K562 (cell line): ENCODE data around the gene PPARD. TPM values are rescaled to one million over a fixed set of nuclear protein-coding genes. Genes with fewer than 3 reads are reported as not detected.
A peak's percentile ranks its signal among the peaks of the same experiment; 100 is the strongest.
"Not testable (repeated sequence)": the region's sequence is repeated elsewhere in the genome, so short reads cannot be mapped to it uniquely, and the experiment has no call there.

Source experiments
- ATAC-seq: fragments of 200-7000 bp; cut with Tn5 transposase; 3 replicates; pipeline ENCODE4 v1.9.1; 2020; ENCODE audit warnings: moderate library complexity
- BruUV-seq: library from RNA; stranded (reverse); fragments of 400-500 nt; replicated peaks from 2 replicates; lab custom pipeline; 2021; lab: Mats Ljungman, UMichigan
- CTCF ChIA-PET: fragments of 300-600 bp; formaldehyde crosslinking; extraction: SDS; loops from one replicate; lab custom pipeline; 2021; ENCODE audit warnings: low intra/inter-chr PET ratio; lab: Yijun Ruan, JAX
- POLR2A ChIA-PET: fragments of 300-600, 350-650 bp; sonication (Branson Sonifier 250); formaldehyde crosslinking; extraction: SDS; loops from one replicate; lab custom pipeline; 2021; ENCODE audit warnings: antibody characterized with exemption, inconsistent platforms; lab: Yijun Ruan, JAX
- DNase-seq, 4 experiments: peaks; one replicate each; pipeline versions ENCODE4 v3.0.0 to v3.0.0-alpha.2; 2011 to 2018; ENCODE audit warnings: low spot score in 3 of 4, mixed read lengths in 3 of 4; ENCODE audit errors: extremely low read depth in 1 of 4
- FAIRE-seq: peaks from 2 replicates; lab custom pipeline; 2011; peaks lifted over from hg19 to GRCh38; lab: Jason Lieb, UNC
- H2AFZ ChIP-seq: 2 replicates; pipeline ENCODE4 v1.6.0; 2011; ENCODE audit warnings: low read depth, low read length, control low read depth, inconsistent platforms
- H3K27ac ChIP-seq: fragments of 200-600 bp; 3 replicates; pipeline ENCODE4 v1.8.0; 2011; ENCODE audit warnings: low read depth, mild to moderate bottlenecking, control low read depth, inconsistent platforms, low read length, moderate library complexity, mixed read lengths; ENCODE audit errors: extremely low read depth
- H3K27me3 ChIP-seq, 2 experiments: fragments of 300-600 bp in 1 of 2; 2 replicates in 1 of 2; 3 replicates in 1 of 2; pipeline versions ENCODE4 v1.6.0 to v1.8.0; 2011; ENCODE audit warnings: inconsistent platforms in 2 of 2, low read length in 2 of 2, mild to moderate bottlenecking in 1 of 2, mixed read lengths in 1 of 2, moderate library complexity in 1 of 2; ENCODE audit not compliant: control insufficient read depth in 2 of 2, insufficient read depth in 2 of 2
- H3K36me3 ChIP-seq: fragments of 300-600 bp; 3 replicates; pipeline ENCODE4 v1.8.0; 2011; ENCODE audit warnings: mild to moderate bottlenecking, low read length, inconsistent platforms; ENCODE audit not compliant: control insufficient read depth, insufficient read depth
- H3K4me1 ChIP-seq, 2 experiments: fragments of 200-600 bp in 1 of 2; replicated peaks in 1 of 2; 2 replicates in 1 of 2; 3 replicates in 1 of 2; pipeline versions ENCODE4 v1.5.1 to v1.8.0; 2011; ENCODE audit warnings: inconsistent platforms in 2 of 2, low read length in 2 of 2, mild to moderate bottlenecking in 1 of 2, mixed read lengths in 1 of 2, moderate library complexity in 1 of 2; ENCODE audit not compliant: control insufficient read depth in 2 of 2, insufficient read depth in 2 of 2
- H3K4me2 ChIP-seq: 2 replicates; pipeline ENCODE4 v1.6.1; 2011; ENCODE audit warnings: low read length, control low read depth, inconsistent platforms, mixed read lengths; ENCODE audit not compliant: insufficient read depth
- H3K4me3 ChIP-seq: fragments of 200-600 bp; sonication (generic), shearing (Covaris generic); 2 replicates; pipeline ENCODE4 v1.5.1; 2016; ENCODE audit warnings: control low read depth, inconsistent platforms
- H3K79me2 ChIP-seq: fragments of 200-600 bp; 3 replicates; pipeline ENCODE4 v1.8.0; 2011; ENCODE audit warnings: low read length, inconsistent platforms; ENCODE audit not compliant: control insufficient read depth, insufficient read depth
- H3K9ac ChIP-seq, 2 experiments: 2 replicates each; pipeline versions ENCODE4 v1.6.0 to v1.6.1; 2011; ENCODE audit warnings: low read depth in 2 of 2, low read length in 2 of 2, control low read depth in 1 of 2, inconsistent platforms in 1 of 2, mild to moderate bottlenecking in 1 of 2, mixed read lengths in 1 of 2; ENCODE audit not compliant: insufficient read depth in 1 of 2
- H3K9me1 ChIP-seq: one replicate; pipeline ENCODE4 v1.6.0; 2011; ENCODE audit warnings: inconsistent platforms, mild to moderate bottlenecking, low read length, moderate library complexity; ENCODE audit not compliant: control insufficient read depth, insufficient read depth
- H3K9me3 ChIP-seq: replicated peaks from 2 replicates; pipeline ENCODE4 v1.5.1; 2011; ENCODE audit warnings: low read depth, low read length, inconsistent platforms; ENCODE audit not compliant: control insufficient read depth, insufficient read depth
- H4K20me1 ChIP-seq: replicated peaks from 2 replicates; pipeline ENCODE4 v1.6.1; 2011; ENCODE audit warnings: low read length, inconsistent platforms, mixed read lengths; ENCODE audit not compliant: control insufficient read depth, insufficient read depth
- ESRRA ChIP-seq: fragments of 450-650 bp; IDR thresholded peaks from 2 replicates; pipeline ENCODE4 v1.6.1; 2014; ENCODE audit warnings: low read depth, mild to moderate bottlenecking, moderate library complexity, borderline replicate concordance
- MBD1 ChIP-seq: fragments of 250-450 bp; sonication (Bioruptor Pico); IDR thresholded peaks from 2 replicates; pipeline ENCODE4 v1.8.0; 2022; ENCODE audit warnings: inconsistent platforms
- ZNF121 ChIP-seq: sonication (generic); formaldehyde crosslinking; conservative IDR thresholded peaks from 2 replicates; pipeline ENCODE4 v1.8.0; 2022; ENCODE audit warnings: missing genetic modification reagents
- ZNF263 ChIP-seq: sonication (generic); formaldehyde crosslinking; IDR thresholded peaks from 2 replicates; pipeline ENCODE4 v1.8.0; 2022; ENCODE audit warnings: mild to moderate bottlenecking, missing genetic modification reagents, borderline replicate concordance
- WGBS: fragments of 100-300 bp; shearing (Covaris generic); methylation state at CpG from one replicate; pipeline ENCODE4 v1.1.6; 2016; ENCODE audit warnings: low coverage, mixed read lengths; ENCODE audit not compliant: insufficient coverage; ENCODE audit errors: missing lambda C conversion rate; 5-methylcytosine and 5-hydroxymethylcytosine counted together
- in situ Hi-C: fragments of 300-500 bp; cut with MboI; formaldehyde crosslinking; loops from 4 replicates; pipeline ENCODE4 v1.15.0; 2018; ENCODE audit warnings: inconsistent platforms, mixed read lengths
- intact Hi-C: fragments of 100-400 bp; cut with micrococcal nuclease; formaldehyde crosslinking; loops from 2 replicates; pipeline ENCODE4 v1.14.2; 2022
- polyA plus RNA-seq, 8 experiments: library from polyadenylated mRNA; depleted of rRNA in 4 of 8; stranded (reverse) in 5 of 8; unstranded in 3 of 8; fragments of >200 nt; fragmentation: Nextera tagmentation in 2 of 8; fragmentation: Illumina TruSeq in 1 of 8; extraction: Ambion mirVana in 2 of 8; extraction: Trizol in 1 of 8; gene quantifications; 2 replicates each; pipeline versions ENCODE4 v1.2.1 to v1.2.3, GENCODE V29; 2011 to 2014; ENCODE audit warnings: inconsistent platforms in 1 of 8, missing spikeins in 1 of 8
- total RNA-seq, 7 experiments: library from RNA; depleted of rRNA in 6 of 7; stranded (reverse); fragments of >200 nt in 6 of 7; fragmentation: Illumina TruSeq in 2 of 7; extraction: Trizol in 2 of 7; gene quantifications; 2 replicates each; pipeline versions ENCODE4 v1.2.1 to v1.2.3, GENCODE V29; 2011 to 2021; ENCODE audit warnings: low replicate concordance in 1 of 7

PPARD gene
- total and polyA plus RNA-seq, 9 of the 15 experiments (the other 6 are each of a cell fraction or from before 2014, with no cell fraction given): 0.14 to 13.2 (median 3.8) TPM

- H3K9me3 ChIP-seq: peaks cover 16% of the 10 kb centered on the region; the same call in 1 of the 2 replicates
- BruUV-seq, H3K9me1 ChIP-seq, in situ Hi-C loops, DNase-seq, H3K36me3 ChIP-seq, H3K9ac ChIP-seq, H2AFZ ChIP-seq, FAIRE-seq, H4K20me1 ChIP-seq, intact Hi-C loops, H3K27me3 ChIP-seq, H3K4me3 ChIP-seq, H3K79me2 ChIP-seq, ATAC-seq, H3K4me2 ChIP-seq, POLR2A ChIA-PET, CTCF ChIA-PET, H3K27ac ChIP-seq: not testable (repeated sequence)
- TF ChIP-seq ZNF121 (CRISPR knock-in tag): peak; percentile 51
- 10% methylated on average over 3 of the region's 3 CpGs for WGBS
- H3K4me1 ChIP-seq: peaks cover 0 to 13% of the 10 kb centered on the region in 2 experiments; a peak in 2 of 5 replicates
Observed at GRCh38 chr6:35432702-35433101, 90.3 kb downstream of the PPARD start.

GRCh38 chr6:35435074-35435837 is 92.9 kb downstream of the PPARD start:
- BruUV-seq: no TSS peak
- no peaks in the 10 kb centered on the region for H3K79me2 ChIP-seq
- intact Hi-C loops (no loop called here), in situ Hi-C loops (no loop called here)
- H3K4me2 ChIP-seq: no peak overlapping the region
- H3K4me1 ChIP-seq: peaks cover 5 to 13% of the 10 kb centered on the region in 2 experiments; a peak in 4 of 5 replicates
- H3K9me3 ChIP-seq: 0 out of 2 replicates have a peak, but pooled peaks cover 1% of the 10 kb centered on the region
- no peak for DNase-seq
- H2AFZ ChIP-seq: no peak overlapping the region
- peak; percentile 7; the same call in 2 of the 3 replicates for ATAC-seq
- no peaks in the 10 kb centered on the region for H4K20me1 ChIP-seq
- CTCF ChIA-PET: no interaction called here
- FAIRE-seq: no peak
- H3K36me3 ChIP-seq: no peaks in the 10 kb centered on the region
- H3K27ac ChIP-seq: no peak overlapping the region
- WGBS: 33% methylated on average over 16 of the region's 16 CpGs
- no peak overlapping the region for H3K4me3 ChIP-seq
- peaks cover 0 to 3% of the 10 kb centered on the region in 2 experiments; a peak in 1 of 5 replicates for H3K27me3 ChIP-seq
- peak overlapping the region in 1 of 2 experiments; percentile 8; a peak in 2 of 4 replicates for H3K9ac ChIP-seq
- H3K9me1 ChIP-seq: no peaks in the 10 kb centered on the region
- POLR2A ChIA-PET: interaction anchor here (1.0 kb wide), 2 partner anchors 8 to 36 kb away, joined by 3 read pairs; no protein-coding TSS in a partner anchor
- TF ChIP-seq ZNF263 (CRISPR knock-in tag) (0 out of 2 replicates have a peak, but pooled peaks have one; percentile 47), MBD1 (no peak), ESRRA (0 out of 2 replicates have a peak, but pooled peaks have one; percentile 57)
